Activated CD8-positive, alpha-beta memory T cell treated with anti-CD3 and anti-CD28 coated beads, Interleukin-2, amount 50 U/mL, for 4 hours (primary cell): ENCODE data around the gene MIEF1.
A peak's percentile ranks its signal among the peaks of the same experiment; 100 is the strongest.
"Not testable (repeated sequence)": the region's sequence is repeated elsewhere in the genome, so short reads cannot be mapped to it uniquely, and the experiment has no call there.

Experiments used
- DNase-seq: peaks from one replicate; pipeline ENCODE4 v3.0.0-alpha.2; 2020

Gene MIEF1

GRCh38 chr22:39490966-39491680, 11.0 kb upstream of the MIEF1 start:
- DNase-seq: no peak

- DNase-seq: no peak
Measured at GRCh38 chr22:39491696-39492095, 10.4 kb upstream of the MIEF1 start.

GRCh38 chr22:39492186-39492585, 9.9 kb upstream of the MIEF1 start:
- DNase-seq: no peak

DNA sequence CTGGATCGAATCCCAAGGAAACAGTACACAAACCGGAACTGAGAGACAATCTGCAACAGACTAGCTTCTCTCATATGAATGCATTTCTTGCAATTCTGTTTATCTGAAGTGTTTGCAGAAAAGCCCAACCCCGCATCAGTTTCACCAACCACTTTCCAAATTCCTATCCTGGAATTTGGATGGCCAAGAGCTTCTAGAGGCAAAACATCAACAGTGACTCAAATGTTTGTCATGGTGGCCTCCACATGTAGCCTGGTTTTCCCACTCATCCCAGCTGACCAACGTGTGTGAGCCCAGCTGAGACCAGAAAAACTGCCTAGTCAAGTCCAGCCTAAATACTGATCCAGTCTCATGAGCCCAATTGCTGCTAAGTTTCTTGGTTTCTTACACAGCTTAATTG, 8.3 kb upstream of the MIEF1 start:
- DNase-seq: no peak

- no peak for DNase-seq
Measured at GRCh38 chr22:39494471-39495120, 7.5 kb upstream of the MIEF1 start.

DNA sequence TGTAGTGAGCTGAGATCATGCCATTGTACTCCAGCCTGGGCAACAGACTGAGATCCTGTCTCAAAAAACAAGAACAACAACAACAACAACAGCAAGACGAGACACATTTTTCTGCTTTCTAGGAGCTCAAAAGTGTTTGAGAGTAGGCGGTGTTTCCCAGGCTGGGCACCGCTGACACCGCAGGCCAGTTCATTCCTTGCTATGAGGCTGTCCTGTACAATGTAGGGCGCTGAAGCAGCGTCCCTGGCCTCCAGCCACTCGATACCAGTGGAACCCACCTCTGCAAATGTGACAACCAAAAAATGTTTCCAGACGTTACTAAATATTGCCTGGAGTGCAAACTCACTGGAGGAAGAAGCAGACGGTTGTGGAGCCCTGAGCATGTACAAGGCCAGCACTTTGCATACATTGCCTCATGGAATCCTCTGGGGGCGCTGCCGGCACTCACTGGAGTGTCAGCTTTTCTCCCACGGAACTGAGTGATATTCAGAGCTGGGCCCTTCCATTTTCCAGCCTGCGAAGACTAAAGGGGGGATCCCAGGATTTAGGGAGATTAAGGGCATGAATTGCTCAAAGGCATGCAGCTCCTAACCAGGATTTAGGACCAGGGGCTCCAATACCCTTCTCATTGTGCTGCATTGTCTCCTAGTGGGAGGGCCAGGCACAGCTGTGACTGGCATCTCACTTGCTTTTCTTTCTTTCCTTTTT, 5.8 kb upstream of the MIEF1 start:
- peak; percentile 55 for DNase-seq

DNA sequence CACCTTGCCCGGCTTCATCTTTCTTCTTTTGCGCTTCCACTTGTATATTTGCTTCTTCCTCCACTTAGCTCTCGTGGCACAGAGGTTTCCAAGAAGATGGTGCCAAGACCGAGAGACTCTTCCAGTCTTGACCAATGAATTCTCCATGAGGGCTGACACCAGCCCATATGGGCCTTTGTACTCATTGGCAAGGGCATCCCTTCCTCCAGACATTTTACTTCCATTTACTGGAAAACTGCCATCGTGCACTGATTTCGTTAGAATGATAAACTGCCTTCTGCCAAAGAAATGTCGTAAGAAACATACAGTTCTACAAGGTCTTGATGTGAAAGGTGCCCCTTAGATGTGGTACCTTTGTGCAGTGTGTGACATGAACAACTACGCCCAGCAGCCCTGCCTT, 4.7 kb upstream of the MIEF1 start:
- no peak for DNase-seq

DNA sequence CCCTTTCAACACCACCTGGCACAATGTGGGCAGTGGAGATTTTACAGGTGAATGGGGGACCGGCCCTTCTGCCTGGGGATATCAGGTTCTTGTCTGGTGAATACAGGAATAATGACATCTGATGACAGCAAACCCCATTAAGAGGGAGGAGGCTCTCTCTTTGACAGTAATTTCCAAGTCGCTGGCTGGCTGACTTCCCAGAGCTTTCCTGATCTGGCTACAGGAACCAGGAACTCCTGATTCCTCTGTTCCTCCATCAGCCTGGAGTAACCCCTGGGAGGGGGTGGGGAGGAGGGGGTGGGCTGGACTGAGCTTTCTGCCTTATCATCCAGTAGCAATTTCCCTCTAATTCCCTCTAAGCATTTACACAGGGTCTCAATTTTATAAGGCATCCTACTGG, 3.7 kb upstream of the MIEF1 start:
- DNase-seq: no peak

DNA sequence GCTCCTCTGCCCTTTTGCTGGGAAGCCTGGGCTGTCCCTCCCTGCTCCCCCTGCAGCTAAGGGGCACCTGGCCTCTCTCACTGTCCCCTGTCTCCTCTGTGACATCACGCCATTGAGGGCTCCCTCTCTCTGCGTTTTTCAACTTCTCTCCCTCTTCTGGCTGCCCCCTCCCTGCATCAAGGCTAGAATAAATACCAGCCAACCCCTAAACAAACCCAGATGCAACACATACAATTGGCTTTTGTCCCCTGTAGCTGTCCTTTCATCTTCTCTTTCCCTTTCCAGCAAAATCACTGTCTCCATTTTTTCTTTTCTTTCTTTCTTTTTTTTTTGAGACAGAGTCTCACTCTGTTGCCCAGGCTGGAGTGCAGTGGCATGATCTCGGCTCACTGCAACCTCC, 3.3 kb upstream of the MIEF1 start:
- no peak for DNase-seq

DNA sequence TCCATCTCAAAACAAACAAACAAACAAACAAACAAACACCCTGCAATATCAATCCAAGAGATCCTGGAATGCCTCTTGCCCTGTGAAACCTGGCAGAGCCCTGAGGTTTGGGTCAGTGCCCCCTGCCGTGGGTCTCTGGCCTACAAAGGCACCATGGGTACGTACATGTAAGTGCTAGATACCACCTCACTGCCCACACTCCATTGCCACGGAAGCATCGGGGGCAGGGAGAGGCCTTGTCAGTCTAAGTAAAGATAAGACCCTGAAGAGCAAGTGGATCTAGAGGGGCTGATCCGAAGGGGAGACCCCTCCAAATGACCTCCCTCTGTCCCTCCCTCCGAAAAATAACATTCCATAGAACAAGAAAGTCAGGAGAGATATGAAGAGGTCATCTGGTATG, 2.0 kb upstream of the MIEF1 start:
- DNase-seq: no peak

DNA sequence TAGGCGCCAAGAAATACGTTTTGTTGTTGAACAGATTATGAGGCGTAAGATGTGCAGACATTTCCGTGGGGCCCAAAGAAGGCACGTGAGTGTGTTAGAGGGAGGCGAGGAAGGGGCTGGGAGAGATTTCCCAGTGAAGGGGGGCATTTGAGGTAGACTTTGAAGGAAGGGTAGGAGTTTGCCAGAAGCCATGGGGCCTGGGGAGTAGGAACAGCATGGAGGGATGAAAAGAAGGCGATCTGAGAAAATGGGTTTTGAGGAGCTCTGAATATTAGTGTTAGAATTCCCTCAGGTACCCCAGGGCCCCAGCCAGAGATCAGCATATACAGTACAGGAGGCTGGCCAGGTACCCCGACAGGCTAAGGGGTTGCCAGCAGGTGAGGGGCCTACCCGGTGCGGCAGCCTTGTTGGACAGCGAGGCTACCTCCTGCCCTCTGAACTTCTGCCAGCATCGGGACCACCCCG, 414 bp upstream of the MIEF1 start:
- DNase-seq: no peak

- DNase-seq: no peak
Measured at GRCh38 chr22:39502789-39503409, 809 bp downstream of the MIEF1 start.

DNA sequence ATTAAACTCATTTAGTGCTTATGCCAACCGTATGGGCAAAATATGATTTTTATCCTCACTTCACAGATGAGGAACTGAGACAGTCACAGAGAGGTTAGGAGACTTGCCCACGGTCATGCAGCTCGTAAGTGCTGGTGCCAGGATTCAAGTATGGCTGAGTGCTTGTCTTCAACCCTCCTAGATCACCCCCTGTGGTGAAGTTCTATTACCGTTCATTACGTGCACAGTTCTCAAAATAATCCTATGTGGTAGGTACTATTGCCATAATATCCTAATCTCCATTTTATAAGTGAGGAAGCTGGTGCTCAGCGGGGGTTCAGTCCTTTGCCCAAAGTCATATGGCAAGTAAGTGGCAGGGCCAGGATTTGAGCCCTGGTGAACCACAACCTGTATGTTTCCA, 1.5 kb downstream of the MIEF1 start:
- DNase-seq: no peak

- no peak for DNase-seq
Measured at GRCh38 chr22:39504071-39504470, 2.0 kb downstream of the MIEF1 start.

- not testable (repeated sequence) for DNase-seq
Measured at GRCh38 chr22:39507021-39507420, 4.9 kb downstream of the MIEF1 start.

- DNase-seq: no peak
Measured at GRCh38 chr22:39508393-39508792, 6.3 kb downstream of the MIEF1 start.

DNA sequence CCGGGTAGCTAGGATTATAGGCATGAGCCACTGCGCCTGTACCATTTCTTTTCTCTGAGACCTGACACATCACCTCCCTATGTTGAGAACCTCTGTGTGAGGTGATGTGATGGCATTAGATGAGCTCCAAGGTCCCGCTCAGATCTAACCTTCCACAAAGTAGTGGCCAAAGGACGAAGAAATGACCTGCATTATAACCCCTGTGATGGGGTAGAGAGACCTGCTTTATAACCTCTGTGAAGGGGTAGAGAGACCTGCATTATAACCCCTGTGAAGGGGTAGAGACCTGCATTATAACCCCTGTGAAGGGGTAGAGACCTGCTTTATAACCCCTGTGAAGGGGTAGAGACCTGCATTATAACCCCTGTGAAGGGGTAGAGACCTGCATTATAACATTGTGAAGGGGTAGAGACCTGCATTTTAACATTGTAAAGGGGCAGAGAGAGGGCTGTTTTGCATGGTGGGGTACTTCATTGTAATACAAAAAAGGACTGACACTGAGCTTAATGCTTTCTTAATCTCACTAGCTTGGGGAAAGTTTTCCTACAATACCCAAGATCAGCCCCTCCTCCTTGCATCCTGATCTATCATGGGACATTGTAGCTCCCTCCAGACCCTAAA, 8.5 kb downstream of the MIEF1 start:
- DNase-seq: no peak

DNA sequence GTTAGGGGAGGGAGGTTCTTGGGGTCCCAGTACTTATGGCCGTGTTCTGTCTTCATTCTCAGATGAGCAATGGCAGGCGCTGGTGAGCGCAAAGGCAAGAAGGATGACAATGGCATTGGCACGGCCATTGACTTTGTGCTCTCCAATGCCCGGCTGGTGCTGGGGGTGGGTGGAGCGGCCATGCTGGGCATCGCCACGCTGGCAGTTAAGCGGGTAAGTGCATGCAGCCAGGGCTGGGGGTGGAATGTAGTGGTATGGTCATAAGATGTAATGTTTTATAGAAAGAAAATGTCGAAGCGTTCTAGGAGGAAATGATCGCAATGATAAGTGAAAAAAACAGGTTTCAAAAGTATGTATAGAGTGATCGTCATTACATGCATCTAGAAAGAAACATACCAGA, 9.1 kb downstream of the MIEF1 start:
- DNase-seq: no peak

- DNase-seq: no peak
Measured at GRCh38 chr22:39512026-39512425, 9.9 kb downstream of the MIEF1 start.

DNA sequence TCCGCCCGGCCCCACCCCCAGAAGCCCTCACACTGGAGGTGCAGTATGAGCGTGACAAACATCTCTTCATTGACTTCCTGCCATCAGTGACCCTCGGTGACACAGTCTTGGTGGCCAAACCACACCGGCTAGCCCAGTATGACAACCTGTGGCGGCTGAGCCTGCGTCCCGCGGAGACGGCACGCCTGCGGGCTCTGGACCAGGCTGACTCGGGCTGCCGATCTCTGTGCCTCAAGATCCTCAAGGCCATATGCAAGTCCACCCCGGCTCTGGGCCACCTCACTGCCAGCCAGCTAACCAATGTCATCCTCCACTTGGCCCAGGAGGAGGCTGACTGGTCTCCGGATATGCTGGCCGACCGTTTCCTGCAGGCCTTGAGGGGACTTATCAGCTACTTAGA, 11.7 kb downstream of the MIEF1 start:
- DNase-seq: no peak

- DNase-seq: peak; percentile 58
Measured at GRCh38 chr22:39514373-39514973, 12.4 kb downstream of the MIEF1 start.

- no peak for DNase-seq
Measured at GRCh38 chr22:39515266-39516050, 13.4 kb downstream of the MIEF1 start.
